IPS DF 4.7 (cell line): Measurements from ENCODE around the gene UGT1A6.
A peak's percentile ranks its signal among the peaks of the same experiment; 100 is the strongest.
"Not testable (repeated sequence)": the region's sequence is repeated elsewhere in the genome, so short reads cannot be mapped to it uniquely, and the experiment has no call there.

Source experiments
- DNase-seq: peaks from one replicate; pipeline ENCODE4 v3.0.0-alpha.2; 2013; ENCODE audit warnings: low spot score; ENCODE audit errors: extremely low read depth

Gene UGT1A6

GRCh38 chr2:233686928-233687327, 5.8 kb upstream of the UGT1A6 start:
- DNase-seq: no peak

- DNase-seq: no peak
Observed at GRCh38 chr2:233688341-233688740, 4.3 kb upstream of the UGT1A6 start.

GRCh38 chr2:233689031-233689430, 3.7 kb upstream of the UGT1A6 start:
- DNase-seq: no peak

- DNase-seq: no peak
Observed at GRCh38 chr2:233689501-233689900, 3.2 kb upstream of the UGT1A6 start.

- DNase-seq: no peak
Observed at GRCh38 chr2:233690444-233690843, 2.2 kb upstream of the UGT1A6 start.

GRCh38 chr2:233691443-233692433, 952 bp upstream of the UGT1A6 start:
- no peak for DNase-seq

GRCh38 chr2:233693963-233694362, 1.3 kb downstream of the UGT1A6 start:
- DNase-seq: no peak

- no peak for DNase-seq
Observed at GRCh38 chr2:233698740-233699139, 6.0 kb downstream of the UGT1A6 start.

GRCh38 chr2:233699424-233700027, 6.8 kb downstream of the UGT1A6 start:
- DNase-seq: no peak

- no peak for DNase-seq
Observed at GRCh38 chr2:233700028-233700635, 7.4 kb downstream of the UGT1A6 start.

- not testable (repeated sequence) for DNase-seq
Observed at GRCh38 chr2:233700842-233701241, 8.2 kb downstream of the UGT1A6 start.

GRCh38 chr2:233702238-233702637, 9.5 kb downstream of the UGT1A6 start:
- DNase-seq: no peak

- DNase-seq: no peak
Observed at GRCh38 chr2:233705911-233706506, 13.3 kb downstream of the UGT1A6 start.

- no peak for DNase-seq
Observed at GRCh38 chr2:233706720-233707119, 14.0 kb downstream of the UGT1A6 start.

- no peak for DNase-seq
Observed at GRCh38 chr2:233707940-233708644, 15.4 kb downstream of the UGT1A6 start.

GRCh38 chr2:233708942-233709341, 16.3 kb downstream of the UGT1A6 start:
- DNase-seq: no peak

GRCh38 chr2:233711312-233712008, 18.8 kb downstream of the UGT1A6 start:
- DNase-seq: peak; percentile 60

GRCh38 chr2:233712611-233713261, 20.0 kb downstream of the UGT1A6 start, which contains the start of gene UGT1A5:
Gene UGT1A5, plus strand, starts transcription at chr2:233712907. Its CDS starts 85 bp downstream, at chr2:233712992.
- no peak for DNase-seq

GRCh38 chr2:233713262-233713615, 20.5 kb downstream of the UGT1A6 start:
- no peak for DNase-seq

GRCh38 chr2:233714121-233714520, 21.4 kb downstream of the UGT1A6 start:
- no peak for DNase-seq
